Esophagus muscularis mucosa (tissue), 4 donors: ENCODE measurements around the gene GRIK4. TPM values are rescaled to one million over a fixed set of nuclear protein-coding genes. Genes with fewer than 3 reads are reported as not detected.

ENCODE experiments used
- DNase-seq: peaks from one replicate; pipeline ENCODE4 v3.0.0-alpha.2; 2017; ENCODE audit errors: extremely low spot score
- H3K27ac ChIP-seq, 4 donors: fragments of 200-600 bp; sonication (generic); replicated peaks in 1 of 4; 1 replicate in 3 of 4; 2 replicates in 1 of 4; pipeline ENCODE4 v1.5.1; 2016 to 2019; ENCODE audit warnings: mild to moderate bottlenecking in 1 of 4
- H3K27me3 ChIP-seq, 4 donors: fragments of 200-600 bp; sonication (generic); one replicate each; pipeline versions ENCODE4 v1.5.1 to v1.6.0; 2016 to 2019
- H3K36me3 ChIP-seq, 4 donors: fragments of 200-600 bp; sonication (generic); one replicate each; pipeline ENCODE4 v1.5.1; 2016 to 2019
- H3K4me1 ChIP-seq, 4 donors: fragments of 200-600 bp; sonication (generic); one replicate each; pipeline ENCODE4 v1.5.1; 2016 to 2019
- H3K4me3 ChIP-seq, 4 donors: fragments of 200-600 bp; sonication (generic); 1 replicate in 2 of 4; 2 replicates in 2 of 4; pipeline ENCODE4 v1.5.1; 2016 to 2019; ENCODE audit warnings: mild to moderate bottlenecking in 4 of 4, moderate library complexity in 1 of 4
- H3K9me3 ChIP-seq, 4 donors: fragments of 200-600 bp; sonication (generic); 1 replicate in 3 of 4; 2 replicates in 1 of 4; pipeline ENCODE4 v1.5.1; 2016 to 2019
- EP300 ChIP-seq: sonication (generic); formaldehyde crosslinking; IDR thresholded peaks from one replicate; pipeline ENCODE4 v1.6.1; 2017; ENCODE audit warnings: antibody characterized with exemption
- POLR2A ChIP-seq: fragments of 450-650 bp; IDR thresholded peaks from one replicate; pipeline ENCODE4 v1.6.1; 2017; ENCODE audit warnings: antibody characterized with exemption, moderate library complexity, mild to moderate bottlenecking, low read depth
- POLR2AphosphoS5 ChIP-seq, 2 donors: sonication (generic); formaldehyde crosslinking; IDR thresholded peaks; one replicate each; pipeline ENCODE4 v1.6.1; 2017; ENCODE audit warnings: antibody characterized with exemption in 2 of 2
- WGBS: methylation state at CpG from one replicate; pipeline ENCODE4 v1.1.5; 2018; 5-methylcytosine and 5-hydroxymethylcytosine counted together
- intact Hi-C: fragments of 100-400 bp; cut with DNase I; formaldehyde crosslinking; loops from one replicate; pipeline ENCODE4 v1.15.1; 2023
- total RNA-seq, 4 donors: library from RNA; depleted of rRNA; stranded (reverse); fragments of >200 nt; gene quantifications; one replicate each; pipeline versions ENCODE4 v1.1.0 to v1.2.1, GENCODE V29; 2016
- TF ChIP-seq, protein P1 (sequence below), 3 experiments: fragments of 200-600 bp in 2 of 3; fragments of 450-650 bp in 1 of 3; sonication (generic) in 2 of 3; IDR thresholded peaks; one replicate each; pipeline ENCODE4 v1.5.1; 2017 to 2019; ENCODE audit warnings: antibody characterized with exemption in 3 of 3, mild to moderate bottlenecking in 2 of 3, moderate library complexity in 1 of 3

GRIK4 gene
- total RNA-seq, 4 donors from 2014 or later = 0.13 to 0.83 (median 0.43) TPM

DNA sequence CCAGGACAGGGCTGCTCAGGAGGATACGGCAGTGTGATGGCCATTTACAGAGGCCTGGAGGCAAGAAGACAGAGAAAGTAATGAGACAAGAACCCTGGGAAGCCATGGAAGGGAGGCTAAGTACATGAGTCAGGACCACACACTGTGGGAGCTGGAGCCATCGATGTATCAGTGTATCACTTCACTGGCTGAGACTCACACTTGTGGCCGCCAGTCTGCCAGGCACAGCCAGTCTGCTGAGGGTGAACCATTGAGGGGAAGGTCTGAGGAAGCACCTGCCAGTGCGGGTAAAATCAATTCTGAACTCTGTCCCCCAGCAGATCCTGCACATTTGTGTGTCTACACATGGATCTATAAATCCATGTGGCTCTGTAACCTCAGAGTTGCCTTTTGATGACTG lies 195.6 kb downstream of the GRIK4 start:
- no peak for DNase-seq
- Histone ChIP-seq H3K4me1 (peaks cover 0 to 16% (median 12%) of the 10 kb centered on the region in 4 donors), H3K27ac (no peak overlapping the region), H3K36me3 (no peaks in the 10 kb centered on the region), H3K27me3 (peaks cover 0 to 16% (median 2%) of the 10 kb centered on the region in 4 donors), H3K9me3 (peaks cover 0 to 43% (median 24%) of the 10 kb centered on the region in 4 donors), H3K4me3 (no peak overlapping the region)
- intact Hi-C loops = no loop called here
- TF ChIP-seq EP300 (no peak), POLR2AphosphoS5 (IDR thresholded peaks at IDR 0.05) (no peak), POLR2A (no peak)
- TF ChIP-seq, protein P1, sequence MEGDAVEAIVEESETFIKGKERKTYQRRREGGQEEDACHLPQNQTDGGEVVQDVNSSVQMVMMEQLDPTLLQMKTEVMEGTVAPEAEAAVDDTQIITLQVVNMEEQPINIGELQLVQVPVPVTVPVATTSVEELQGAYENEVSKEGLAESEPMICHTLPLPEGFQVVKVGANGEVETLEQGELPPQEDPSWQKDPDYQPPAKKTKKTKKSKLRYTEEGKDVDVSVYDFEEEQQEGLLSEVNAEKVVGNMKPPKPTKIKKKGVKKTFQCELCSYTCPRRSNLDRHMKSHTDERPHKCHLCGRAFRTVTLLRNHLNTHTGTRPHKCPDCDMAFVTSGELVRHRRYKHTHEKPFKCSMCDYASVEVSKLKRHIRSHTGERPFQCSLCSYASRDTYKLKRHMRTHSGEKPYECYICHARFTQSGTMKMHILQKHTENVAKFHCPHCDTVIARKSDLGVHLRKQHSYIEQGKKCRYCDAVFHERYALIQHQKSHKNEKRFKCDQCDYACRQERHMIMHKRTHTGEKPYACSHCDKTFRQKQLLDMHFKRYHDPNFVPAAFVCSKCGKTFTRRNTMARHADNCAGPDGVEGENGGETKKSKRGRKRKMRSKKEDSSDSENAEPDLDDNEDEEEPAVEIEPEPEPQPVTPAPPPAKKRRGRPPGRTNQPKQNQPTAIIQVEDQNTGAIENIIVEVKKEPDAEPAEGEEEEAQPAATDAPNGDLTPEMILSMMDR (IDR thresholded peaks at IDR 0.05) = no peak
- 97% methylated on average over 4 of the region's 4 CpGs for WGBS

DNA sequence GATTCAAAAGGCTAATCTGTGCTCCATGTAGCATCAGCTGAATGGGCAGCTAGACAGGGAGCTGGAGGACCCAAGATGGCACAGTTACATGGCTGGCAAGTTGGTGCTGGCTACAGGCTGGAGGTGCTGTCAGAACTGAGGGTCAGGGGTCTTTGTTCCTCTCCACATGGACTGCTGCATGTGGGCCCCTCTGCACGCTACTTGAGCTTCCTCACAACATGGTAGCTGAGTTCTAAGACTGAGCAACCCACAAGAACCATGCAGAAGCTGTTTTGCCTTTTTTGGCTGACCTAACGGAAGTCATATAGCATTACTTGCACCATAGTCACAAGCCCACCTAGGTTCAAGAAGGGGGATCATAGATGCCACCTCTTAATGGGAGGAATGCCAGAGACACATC lies 196.1 kb downstream of the GRIK4 start:
- intact Hi-C loops = no loop called here
- Histone ChIP-seq H3K4me1 (peaks cover 0 to 16% (median 12%) of the 10 kb centered on the region in 4 donors), H3K27ac (no peak overlapping the region), H3K27me3 (peaks cover 0 to 16% (median 2%) of the 10 kb centered on the region in 4 donors), H3K36me3 (no peaks in the 10 kb centered on the region), H3K9me3 (peaks cover 0 to 43% (median 24%) of the 10 kb centered on the region in 4 donors), H3K4me3 (no peak overlapping the region)
- 86% methylated on average over 2 of the region's 2 CpGs for WGBS
- DNase-seq = no peak
- TF ChIP-seq, protein P1 (IDR thresholded peaks at IDR 0.05) = no peak
- TF ChIP-seq POLR2AphosphoS5 (IDR thresholded peaks at IDR 0.05) (no peak), POLR2A (no peak), EP300 (no peak)

DNA sequence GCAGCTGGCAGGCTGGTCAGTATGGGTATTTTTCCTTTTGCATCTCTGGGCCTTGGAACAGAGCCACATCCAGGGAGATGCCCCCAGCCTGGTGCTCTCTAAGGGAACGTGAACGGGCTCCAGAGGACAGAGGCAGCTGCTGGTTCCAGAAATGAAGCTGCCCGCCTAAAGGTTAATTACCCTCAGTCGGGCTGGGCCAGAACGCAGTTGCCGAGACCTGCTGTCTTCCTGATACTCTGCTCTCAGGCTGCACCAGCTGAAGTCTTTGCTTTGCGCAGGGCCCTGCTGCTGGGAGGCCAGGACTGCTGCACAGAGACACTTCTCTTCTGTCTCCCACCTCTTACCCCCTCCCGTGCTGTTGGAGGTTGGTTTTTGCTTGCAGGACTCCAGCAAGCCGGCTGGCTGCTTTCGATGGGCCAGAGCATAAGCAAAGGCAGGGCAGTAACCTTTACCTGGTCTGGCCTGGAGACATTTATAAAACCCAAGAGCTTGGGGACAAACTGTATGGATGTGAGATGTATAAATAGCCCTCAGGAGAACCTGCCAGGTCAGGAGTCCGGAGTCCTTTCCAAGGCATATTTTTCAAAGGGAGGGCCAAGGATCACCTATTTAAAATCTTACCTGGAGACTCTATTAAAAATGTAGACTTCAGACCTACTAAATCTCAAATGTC lies 197.1 kb downstream of the GRIK4 start:
- Histone ChIP-seq H3K9me3 (peaks cover 0 to 43% (median 24%) of the 10 kb centered on the region in 4 donors), H3K4me3 (no peak overlapping the region), H3K27ac (no peak overlapping the region), H3K27me3 (peaks cover 0 to 16% (median 2%) of the 10 kb centered on the region in 4 donors), H3K36me3 (no peaks in the 10 kb centered on the region), H3K4me1 (peaks cover 0 to 16% (median 12%) of the 10 kb centered on the region in 4 donors)
- WGBS = 85% methylated on average over 5 of the region's 11 CpGs
- intact Hi-C loops = no loop called here
- no peak for DNase-seq
- TF ChIP-seq POLR2A = no peak
- TF ChIP-seq, protein P1 (IDR thresholded peaks at IDR 0.05) = no peak

DNA sequence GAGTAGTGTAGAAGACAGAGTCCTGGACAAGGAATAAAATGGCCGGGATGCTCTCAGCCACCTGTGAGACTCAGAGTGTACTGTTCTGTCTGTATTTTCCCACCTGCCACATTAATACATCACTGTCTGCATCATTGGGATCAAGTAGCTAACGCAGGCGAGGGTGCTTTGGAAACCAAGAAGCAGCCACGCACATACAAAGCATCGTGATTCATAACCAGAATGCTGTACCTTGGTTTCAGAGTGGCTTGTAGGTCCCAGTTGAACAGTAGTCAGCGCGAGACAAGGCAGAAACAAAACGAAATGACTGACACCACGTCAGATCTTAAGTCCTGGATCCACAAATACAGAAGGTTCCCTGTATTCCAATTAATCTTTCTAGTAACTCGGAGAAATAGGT lies 198.3 kb downstream of the GRIK4 start:
- Histone ChIP-seq H3K36me3 (no peaks in the 10 kb centered on the region), H3K9me3 (peaks cover 0 to 36% (median 23%) of the 10 kb centered on the region in 4 donors), H3K4me3 (no peak overlapping the region), H3K4me1 (peaks cover 0 to 16% (median 12%) of the 10 kb centered on the region in 4 donors), H3K27ac (no peak overlapping the region), H3K27me3 (peaks cover 0 to 18% (median 0%) of the 10 kb centered on the region in 4 donors)
- intact Hi-C loops = no loop called here
- TF ChIP-seq POLR2A = no peak
- TF ChIP-seq, protein P1 (IDR thresholded peaks at IDR 0.05) = no peak
- TF ChIP-seq EP300 = no peak
- TF ChIP-seq POLR2AphosphoS5 (IDR thresholded peaks at IDR 0.05) = no peak
- WGBS = 85% methylated on average over 10 of the region's 10 CpGs
- no peak for DNase-seq
